Measurements from ENCODE around the gene DTX3. TPM values are rescaled to one million over a fixed set of nuclear protein-coding genes. Genes with fewer than 3 reads are reported as not detected.

The DTX3 gene
- total RNA-seq, 1 experiment from 2014 or later, result 67.5 TPM

- H3K4ac ChIP-seq (ENCODE audit: low read depth, low read length), result no peak overlapping the region
- H2BK15ac ChIP-seq (ENCODE audit: low read depth, low read length), result no peak overlapping the region
- no peak overlapping the region for H3K14ac ChIP-seq (ENCODE audit: insufficient read depth, low read length)
- no peak overlapping the region for H4K91ac ChIP-seq (ENCODE audit: insufficient read length, low read depth, low read length)
- no peak overlapping the region for H2AK5ac ChIP-seq (ENCODE audit: insufficient read length, low read length)
- H4K20me1 ChIP-seq (ENCODE audit: control insufficient read depth, insufficient read depth, insufficient read length), result no peaks in the 10 kb centered on the region
- no peak overlapping the region for H2BK5ac ChIP-seq (ENCODE audit: insufficient read length, low read length)
- Mint-ChIP-seq H3K4me3 (no peak overlapping the region), H3K27ac (peak overlapping the region in 1 of 3 experiments; percentile 85; a peak in 1 of 7 replicates), H3K36me3 (ENCODE audit: insufficient read depth in 1 of 3, low read depth in 3 of 3) (peaks cover 34 to 76% (median 62%) of the 10 kb centered on the region in 3 experiments), H3K4me1 (peaks cover 0 to 2% of the 10 kb centered on the region in 2 experiments; a peak in 1 of 4 replicates), H3K27me3 (ENCODE audit: low read depth) (no peaks in the 10 kb centered on the region), H3K9me3 (no peaks in the 10 kb centered on the region)
- H2BK20ac ChIP-seq (ENCODE audit: low read depth, low read length, poor library complexity, severe bottlenecking), result no peak overlapping the region
- H3K23ac ChIP-seq (ENCODE audit: insufficient read length, low read depth, low read length), result no peak overlapping the region
- H3K79me2 ChIP-seq (ENCODE audit: insufficient read depth, low read length), result 0 out of 2 replicates have a peak, but pooled peaks cover 2% of the 10 kb centered on the region
- H2BK12ac ChIP-seq (ENCODE audit: insufficient read length, low read depth, low read length), result no peak overlapping the region
- no peak overlapping the region for H3K56ac ChIP-seq (ENCODE audit: insufficient read length, low read depth, low read length)
- no peak overlapping the region for H4K5ac ChIP-seq (ENCODE audit: insufficient read length, low read depth, low read length)
- H2AFZ ChIP-seq (ENCODE audit: low read length), result no peak overlapping the region
- H3K9me3 ChIP-seq (ENCODE audit: control insufficient read depth, low read depth, low read length), result no peaks in the 10 kb centered on the region
- no peak overlapping the region for H3K27ac ChIP-seq (ENCODE audit: insufficient read length, low read depth, low read length)
- no peak overlapping the region for H3K18ac ChIP-seq (ENCODE audit: insufficient read length, low read depth, low read length)
- no peak overlapping the region for H3K4me2 ChIP-seq (ENCODE audit: insufficient read depth, insufficient read length, low read length)
- H4K8ac ChIP-seq (replicated peaks; ENCODE audit: insufficient read length, low read depth, low read length), result no peak overlapping the region
- H3T11ph ChIP-seq (ENCODE audit: low read length), result no peak overlapping the region
- H3K4me1 ChIP-seq (ENCODE audit: insufficient read depth, low read length), result no peaks in the 10 kb centered on the region
- no peaks in the 10 kb centered on the region for H3K79me1 ChIP-seq (ENCODE audit: insufficient read depth, low read depth, low read length, poor library complexity, severe bottlenecking)
- no peak for DNase-seq
- no peaks in the 10 kb centered on the region for H3K27me3 ChIP-seq (ENCODE audit: insufficient read depth, low read length)
- no peak overlapping the region for H2BK120ac ChIP-seq (ENCODE audit: low read depth, low read length, poor library complexity, severe bottlenecking)
- TF ChIP-seq CTCF (conservative IDR thresholded peaks at IDR 0.05), result no peak
- H3K9ac ChIP-seq (ENCODE audit: extremely low read depth, insufficient read length, low read length), result no peak overlapping the region
- no CpG with 5 or more reads among the region's 4 CpGs for WGBS (ENCODE audit: extremely low coverage, insufficient read length, low lambda C conversion rate)
- no peaks in the 10 kb centered on the region for H3K23me2 ChIP-seq (ENCODE audit: insufficient read length, low read depth, low read length, poor library complexity, severe bottlenecking)
Measured at GRCh38 chr12:57580466-57580795, 24.2 kb upstream of the DTX3 start.
